ENCODE measurements around the gene KAZN.

Gene KAZN

DNA sequence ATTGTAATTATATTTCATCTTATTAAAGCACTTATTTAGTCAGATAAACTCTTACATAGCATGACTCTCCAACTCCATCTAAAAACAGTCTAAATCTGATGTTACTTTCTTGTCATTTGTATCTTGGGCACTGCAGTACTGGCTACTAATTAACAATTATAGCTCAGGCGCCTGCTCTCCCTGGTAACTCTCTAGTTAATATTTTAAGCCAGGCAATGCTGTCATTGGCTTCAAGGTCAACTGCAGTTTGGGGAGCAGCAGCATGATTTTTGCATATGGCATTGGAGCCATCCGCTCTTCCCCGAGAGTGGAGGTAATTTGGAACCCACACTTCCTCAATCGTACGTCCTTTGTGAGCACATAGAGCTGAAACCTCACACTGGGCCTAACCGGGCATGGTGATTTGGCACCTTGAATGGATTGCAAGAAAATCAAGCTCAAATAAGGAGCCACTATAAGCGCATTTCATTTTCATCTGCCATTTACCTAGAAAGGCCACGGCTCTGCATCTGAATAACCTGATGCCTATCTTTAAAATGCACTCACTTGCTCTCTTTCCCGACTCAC is 187.7 kb downstream of the KAZN start:
- H3K4me3 ChIP-seq (ENCODE audit: low read length): no peak overlapping the region
- no peaks in the 10 kb centered on the region for H3K9me3 ChIP-seq (replicated peaks; ENCODE audit: insufficient read depth, low read length)
- H3K9ac ChIP-seq (ENCODE audit: low read length): no peak overlapping the region
- H3K9me2 ChIP-seq (replicated peaks; ENCODE audit: insufficient read depth, low read length): no peaks in the 10 kb centered on the region
- H3K4me1 ChIP-seq (ENCODE audit: low read length): no peaks in the 10 kb centered on the region
- no peaks in the 10 kb centered on the region for H3K36me3 ChIP-seq (replicated peaks; ENCODE audit: insufficient read depth, low read length)
- H2AFZ ChIP-seq (ENCODE audit: low read length): no peak overlapping the region
- no peak overlapping the region for H3K27ac ChIP-seq (ENCODE audit: low read length)
- TF ChIP-seq, protein P1, sequence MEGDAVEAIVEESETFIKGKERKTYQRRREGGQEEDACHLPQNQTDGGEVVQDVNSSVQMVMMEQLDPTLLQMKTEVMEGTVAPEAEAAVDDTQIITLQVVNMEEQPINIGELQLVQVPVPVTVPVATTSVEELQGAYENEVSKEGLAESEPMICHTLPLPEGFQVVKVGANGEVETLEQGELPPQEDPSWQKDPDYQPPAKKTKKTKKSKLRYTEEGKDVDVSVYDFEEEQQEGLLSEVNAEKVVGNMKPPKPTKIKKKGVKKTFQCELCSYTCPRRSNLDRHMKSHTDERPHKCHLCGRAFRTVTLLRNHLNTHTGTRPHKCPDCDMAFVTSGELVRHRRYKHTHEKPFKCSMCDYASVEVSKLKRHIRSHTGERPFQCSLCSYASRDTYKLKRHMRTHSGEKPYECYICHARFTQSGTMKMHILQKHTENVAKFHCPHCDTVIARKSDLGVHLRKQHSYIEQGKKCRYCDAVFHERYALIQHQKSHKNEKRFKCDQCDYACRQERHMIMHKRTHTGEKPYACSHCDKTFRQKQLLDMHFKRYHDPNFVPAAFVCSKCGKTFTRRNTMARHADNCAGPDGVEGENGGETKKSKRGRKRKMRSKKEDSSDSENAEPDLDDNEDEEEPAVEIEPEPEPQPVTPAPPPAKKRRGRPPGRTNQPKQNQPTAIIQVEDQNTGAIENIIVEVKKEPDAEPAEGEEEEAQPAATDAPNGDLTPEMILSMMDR (IDR thresholded peaks at IDR 0.05; ENCODE audit: low read length): no peak
- TF ChIP-seq EZH2phosphoT487 (IDR thresholded peaks at IDR 0.05; ENCODE audit: low read length) (no peak), EZH2 (optimal IDR thresholded peaks at IDR 0.05; ENCODE audit: low read depth, low read length) (no peak)
- no peak overlapping the region for H3K4me2 ChIP-seq (ENCODE audit: low read depth, low read length)
- H3K27me3 ChIP-seq (replicated peaks; ENCODE audit: insufficient read depth, low read length): no peaks in the 10 kb centered on the region
- no peak for DNase-seq
- H3K79me2 ChIP-seq (ENCODE audit: low read length): no peaks in the 10 kb centered on the region
- H4K20me1 ChIP-seq (ENCODE audit: insufficient read depth, low read length): no peaks in the 10 kb centered on the region
- no peaks in the 10 kb centered on the region for H3F3A ChIP-seq (ENCODE audit: insufficient read depth, low read length)

DNA sequence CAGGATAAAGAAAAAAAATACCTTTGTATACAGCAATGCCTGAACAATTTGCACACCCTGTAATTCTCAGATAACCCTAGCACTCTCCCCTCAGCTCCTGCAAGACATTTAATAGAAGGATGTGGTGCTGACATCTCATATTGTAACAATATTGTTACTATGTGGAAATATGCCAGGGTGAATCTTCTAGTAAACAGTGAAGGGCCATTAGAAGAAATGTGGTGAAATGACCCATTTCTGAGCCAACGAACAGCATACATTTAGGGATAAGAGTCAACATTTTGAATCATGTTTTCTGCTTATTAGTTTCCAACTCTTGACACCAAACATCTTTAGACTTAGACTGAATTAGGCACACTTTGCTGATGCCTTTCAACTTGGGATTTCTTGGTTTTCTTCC is 188.2 kb downstream of the KAZN start:
- H3K27ac ChIP-seq (ENCODE audit: low read length): no peak overlapping the region
- H3K79me2 ChIP-seq (ENCODE audit: low read length): no peaks in the 10 kb centered on the region
- no peaks in the 10 kb centered on the region for H3K9me3 ChIP-seq (replicated peaks; ENCODE audit: insufficient read depth, low read length)
- H4K20me1 ChIP-seq (ENCODE audit: insufficient read depth, low read length): no peaks in the 10 kb centered on the region
- H3K4me2 ChIP-seq (ENCODE audit: low read depth, low read length): no peak overlapping the region
- no peaks in the 10 kb centered on the region for H3K27me3 ChIP-seq (replicated peaks; ENCODE audit: insufficient read depth, low read length)
- H3F3A ChIP-seq (ENCODE audit: insufficient read depth, low read length): no peaks in the 10 kb centered on the region
- no peak overlapping the region for H3K4me3 ChIP-seq (ENCODE audit: low read length)
- H3K9ac ChIP-seq (ENCODE audit: low read length): no peak overlapping the region
- no peak overlapping the region for H2AFZ ChIP-seq (ENCODE audit: low read length)
- no peaks in the 10 kb centered on the region for H3K4me1 ChIP-seq (ENCODE audit: low read length)
- no peaks in the 10 kb centered on the region for H3K9me2 ChIP-seq (replicated peaks; ENCODE audit: insufficient read depth, low read length)
- no peaks in the 10 kb centered on the region for H3K36me3 ChIP-seq (replicated peaks; ENCODE audit: insufficient read depth, low read length)
- no peak for DNase-seq
- TF ChIP-seq EZH2phosphoT487 (IDR thresholded peaks at IDR 0.05; ENCODE audit: low read length) (no peak), EZH2 (optimal IDR thresholded peaks at IDR 0.05; ENCODE audit: low read depth, low read length) (no peak)
- TF ChIP-seq, protein P1 (IDR thresholded peaks at IDR 0.05; ENCODE audit: low read length): no peak

DNA sequence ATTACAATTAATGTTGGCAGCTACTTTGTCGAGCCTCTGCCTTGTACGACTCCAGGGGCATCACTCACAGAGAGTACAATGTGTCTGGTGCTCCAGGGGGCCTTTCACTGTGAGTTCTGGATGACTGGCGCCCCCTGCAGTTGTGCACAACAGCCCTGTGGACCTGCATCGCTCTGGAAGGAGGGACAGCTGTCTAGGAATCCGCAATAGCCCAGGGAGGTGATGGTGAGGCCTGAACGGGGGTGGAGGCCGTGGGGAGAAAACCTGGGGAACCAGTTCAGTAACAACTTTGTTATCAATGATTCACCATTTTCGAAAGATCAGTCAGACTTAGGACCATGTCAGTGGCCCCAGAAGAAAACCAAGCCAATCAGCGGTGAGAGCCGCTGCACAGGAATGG is 189.1 kb downstream of the KAZN start:
- H3K4me1 ChIP-seq (ENCODE audit: low read length): no peaks in the 10 kb centered on the region
- no peak overlapping the region for H3K9ac ChIP-seq (ENCODE audit: low read length)
- no peak overlapping the region for H3K4me3 ChIP-seq (ENCODE audit: low read length)
- H3K27ac ChIP-seq (ENCODE audit: low read length): no peak overlapping the region
- no peaks in the 10 kb centered on the region for H3K36me3 ChIP-seq (replicated peaks; ENCODE audit: insufficient read depth, low read length)
- DNase-seq: no peak
- TF ChIP-seq, protein P1 (IDR thresholded peaks at IDR 0.05; ENCODE audit: low read length): no peak
- TF ChIP-seq EZH2 (optimal IDR thresholded peaks at IDR 0.05; ENCODE audit: low read depth, low read length): no peak
- no peak for TF ChIP-seq EZH2phosphoT487 (IDR thresholded peaks at IDR 0.05; ENCODE audit: low read length)
- no peaks in the 10 kb centered on the region for H3K9me3 ChIP-seq (replicated peaks; ENCODE audit: insufficient read depth, low read length)
- H3K4me2 ChIP-seq (ENCODE audit: low read depth, low read length): no peak overlapping the region
- no peaks in the 10 kb centered on the region for H3K9me2 ChIP-seq (replicated peaks; ENCODE audit: insufficient read depth, low read length)
- no peaks in the 10 kb centered on the region for H3F3A ChIP-seq (ENCODE audit: insufficient read depth, low read length)
- no peaks in the 10 kb centered on the region for H4K20me1 ChIP-seq (ENCODE audit: insufficient read depth, low read length)
- H2AFZ ChIP-seq (ENCODE audit: low read length): no peak overlapping the region
- no peaks in the 10 kb centered on the region for H3K79me2 ChIP-seq (ENCODE audit: low read length)
- H3K27me3 ChIP-seq (replicated peaks; ENCODE audit: insufficient read depth, low read length): no peaks in the 10 kb centered on the region

Data from MM.1S (cell line).